Fibroblast of skin of back (primary cell): Measurements from ENCODE around the gene ETV4.
"Not testable (repeated sequence)": the region's sequence is repeated elsewhere in the genome, so short reads cannot be mapped to it uniquely, and the experiment has no call there.

Experiments
- DNase-seq: peaks from one replicate; pipeline ENCODE4 v3.0.0-alpha.2; 2013

Gene ETV4

DNA sequence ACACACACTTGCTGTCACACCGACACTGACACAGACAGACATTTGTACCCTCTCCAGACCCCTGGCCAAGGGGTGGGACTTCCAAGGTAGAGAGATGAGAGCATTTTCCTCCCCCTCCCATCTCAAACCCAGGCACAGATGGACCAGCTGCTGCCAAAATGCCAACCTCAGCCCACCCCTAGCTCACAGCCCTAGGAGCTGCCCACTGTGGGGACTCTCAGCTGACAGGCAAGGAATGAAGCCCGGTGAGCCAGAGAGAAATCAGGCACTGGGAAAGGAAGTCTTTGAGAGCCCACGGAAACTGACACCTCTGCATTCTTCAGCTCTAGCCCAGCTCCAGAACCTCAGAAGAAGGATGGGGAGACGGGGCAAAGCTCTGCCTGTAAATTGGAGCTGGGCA lies 2.8 kb downstream of the ETV4 start:
- DNase-seq: no peak

DNA sequence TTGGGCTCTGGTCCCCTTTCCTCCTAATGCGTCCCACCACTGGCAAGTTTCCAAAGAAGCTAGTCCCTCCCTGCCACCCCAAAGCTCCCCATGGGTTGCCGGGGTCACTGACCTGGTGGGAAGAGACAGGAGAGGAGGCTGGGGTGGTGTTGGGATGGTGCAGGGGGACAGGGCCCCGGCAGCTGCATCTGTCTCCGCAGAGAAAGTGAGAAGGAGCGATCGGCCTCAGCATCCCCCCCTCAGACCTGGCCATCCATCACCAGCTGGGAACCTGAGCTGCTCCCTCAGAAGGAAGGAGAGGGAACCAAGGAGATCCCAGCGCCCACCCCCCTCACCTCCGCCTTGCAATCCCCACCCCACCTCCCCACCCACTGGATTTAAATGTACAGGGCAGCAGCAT lies 3.3 kb downstream of the ETV4 start:
- DNase-seq: no peak

DNA sequence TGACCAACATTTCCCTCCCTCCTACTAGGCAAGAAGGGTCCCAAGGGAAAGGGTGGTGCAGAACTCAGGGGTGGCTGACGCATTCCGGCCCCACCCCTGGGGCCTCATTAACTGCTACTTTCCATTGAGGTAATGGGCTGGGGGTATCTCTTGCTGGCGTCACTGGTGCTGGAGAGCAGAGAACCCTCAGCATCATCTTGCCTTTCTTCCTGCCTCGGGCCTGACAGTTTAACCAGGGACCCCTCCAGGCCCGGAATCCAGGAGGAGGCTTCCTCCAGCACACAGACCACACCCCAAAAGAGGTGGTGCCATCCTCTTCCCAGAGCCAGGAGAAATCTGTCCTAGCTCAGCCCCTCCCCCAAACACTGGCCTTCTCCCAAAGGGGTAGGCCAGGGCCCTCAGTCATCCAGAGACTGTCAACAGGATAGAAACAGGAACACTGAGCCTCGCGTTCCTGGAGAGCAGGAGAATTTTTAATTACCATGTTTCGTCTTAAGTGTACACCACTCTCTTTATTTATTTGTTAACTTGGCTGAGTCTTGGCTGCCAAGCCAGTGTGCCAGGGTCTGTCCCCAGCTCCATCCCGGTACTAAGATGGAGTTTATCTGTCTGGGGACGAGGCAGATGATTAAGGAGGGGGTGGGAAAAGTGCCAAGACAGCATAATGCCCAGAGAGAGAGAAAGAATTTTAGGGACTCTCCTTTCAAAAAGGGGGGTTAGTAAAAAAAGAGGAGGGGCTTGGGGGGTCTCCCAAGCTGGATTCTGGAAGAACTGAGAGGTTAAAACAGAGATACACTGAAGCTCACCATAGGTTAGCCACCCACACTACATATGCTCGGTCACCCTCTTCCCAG lies 5.1 kb downstream of the ETV4 start:
- DNase-seq: peak; percentile 50

DNA sequence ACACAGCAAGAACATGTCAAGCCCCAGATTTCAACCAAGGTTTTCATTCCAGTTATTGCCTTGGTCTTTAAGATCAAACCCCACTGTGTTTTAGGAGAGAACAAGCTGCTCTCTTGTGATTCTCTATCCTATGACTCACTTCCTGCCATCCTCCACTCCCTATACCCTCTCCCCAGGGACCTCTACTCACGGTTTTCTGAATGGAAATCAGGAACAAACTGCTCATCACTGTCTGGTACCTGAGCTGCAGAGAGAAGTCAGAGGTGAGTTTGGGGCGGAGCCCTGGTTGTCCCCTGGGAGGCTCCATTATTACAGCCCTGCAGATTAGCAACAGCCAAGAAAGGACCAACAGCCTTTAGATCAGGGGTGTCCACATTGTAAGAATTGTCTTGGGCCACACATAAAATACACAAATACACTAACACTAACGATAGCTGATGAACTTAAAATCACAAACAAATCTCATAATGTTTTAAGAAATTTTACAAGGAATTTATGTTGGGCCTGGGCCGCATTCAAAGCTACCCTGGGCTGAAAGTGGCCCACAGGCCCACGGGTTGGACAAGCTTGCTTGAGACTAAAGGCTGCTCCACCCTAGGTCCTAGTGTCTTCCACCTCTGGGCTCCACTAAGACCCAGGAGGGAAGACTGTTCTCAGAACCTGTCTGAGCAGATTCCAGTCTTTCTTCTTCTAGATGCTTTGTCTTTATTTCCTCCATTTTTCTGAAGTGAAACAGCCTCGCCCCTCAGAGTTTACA lies 9.7 kb downstream of the ETV4 start:
- DNase-seq: peak; percentile 93

DNA sequence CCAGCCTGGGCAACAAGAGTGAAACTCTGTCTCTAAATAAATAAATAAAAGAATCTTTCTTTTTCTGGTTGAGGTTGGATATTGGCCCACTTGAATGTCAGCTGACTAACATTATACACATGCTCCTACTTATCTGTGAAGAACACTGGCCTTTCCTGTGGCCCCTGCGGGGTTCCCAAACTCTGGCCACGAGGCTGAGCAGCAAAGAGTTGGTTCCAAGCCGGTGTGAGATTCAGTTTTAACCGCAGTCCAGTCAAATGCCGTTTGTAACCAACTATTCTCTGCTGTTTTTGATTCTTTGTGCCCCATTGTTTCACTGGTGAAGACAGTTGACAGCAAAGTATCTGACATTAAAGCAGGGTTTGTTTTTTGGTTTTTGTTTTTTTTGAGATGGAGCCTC lies 11.2 kb downstream of the ETV4 start:
- DNase-seq: no peak

DNA sequence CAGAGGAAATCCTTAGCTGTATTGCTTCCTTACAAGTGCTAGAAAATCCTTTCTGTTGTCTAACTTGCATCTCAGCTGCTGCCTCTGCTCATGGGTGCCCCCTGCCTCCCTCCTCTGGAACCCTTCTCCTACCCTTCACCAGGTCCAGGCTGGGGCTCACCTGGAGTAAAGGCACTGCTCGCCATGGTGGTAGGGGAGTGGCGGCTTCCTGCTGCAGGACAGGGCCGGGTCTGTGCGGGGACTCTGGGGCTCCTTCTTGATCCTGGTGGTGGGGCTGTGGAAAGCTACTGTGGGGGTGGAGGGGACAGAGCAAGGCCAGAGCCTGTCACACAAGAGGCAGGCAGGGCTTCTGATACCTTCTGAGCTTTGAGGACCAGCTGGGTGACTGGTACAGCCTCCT lies 12.4 kb downstream of the ETV4 start:
- no peak for DNase-seq

DNA sequence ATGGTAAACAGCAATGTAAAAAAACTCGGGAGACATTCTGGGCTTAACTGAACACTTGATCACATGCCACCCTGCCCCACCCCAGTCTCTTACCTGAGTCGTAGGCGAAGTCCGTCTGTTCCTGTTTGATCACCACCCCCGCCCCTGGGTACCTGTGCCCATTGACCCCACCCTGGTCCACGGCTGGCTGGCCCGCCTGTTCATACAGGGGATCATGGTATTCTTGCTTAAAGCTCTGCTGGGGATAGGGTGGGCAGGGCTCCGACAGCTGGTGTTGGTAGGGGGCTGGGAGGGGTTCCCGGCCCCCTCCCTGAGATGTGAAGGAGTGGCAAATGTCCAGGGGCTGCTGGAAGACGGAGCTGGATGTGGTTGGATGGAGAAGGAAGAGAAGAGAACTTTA lies 13.6 kb downstream of the ETV4 start:
- no peak for DNase-seq

DNA sequence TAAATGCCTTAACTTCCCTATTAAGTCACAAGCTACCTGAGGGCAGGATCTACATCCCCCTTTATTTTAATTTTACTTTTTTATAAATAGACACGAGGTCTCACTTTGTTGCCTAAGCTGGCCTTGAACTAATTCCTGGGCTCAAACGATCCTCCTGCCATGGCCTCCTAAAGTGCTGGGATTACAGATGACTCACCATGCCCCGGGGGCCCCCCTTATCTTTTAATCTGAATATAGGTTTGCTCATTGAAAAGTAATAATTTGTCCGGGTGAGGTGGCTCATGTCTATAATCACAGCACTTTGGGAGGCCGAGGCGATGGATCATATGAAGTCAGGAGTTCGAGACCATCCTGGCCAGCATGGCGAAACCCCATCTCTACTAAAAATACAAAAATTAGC lies 14.2 kb downstream of the ETV4 start:
- no peak for DNase-seq

DNA sequence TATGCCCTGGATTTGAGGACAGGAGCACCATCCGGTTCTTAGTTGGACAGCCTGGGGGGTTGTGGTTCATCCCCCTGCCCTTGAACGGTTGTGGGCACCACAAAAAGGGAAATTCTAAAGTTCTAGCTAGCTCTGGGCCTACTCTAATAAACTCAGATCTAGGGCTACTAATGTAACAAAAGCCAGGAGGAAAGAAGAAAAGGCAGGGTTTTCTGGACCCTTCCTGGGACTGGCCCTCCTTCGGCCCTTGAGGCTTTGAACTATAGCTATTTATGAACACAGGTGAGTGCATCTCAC lies 15.1 kb downstream of the ETV4 start:
- no peak for DNase-seq

DNA sequence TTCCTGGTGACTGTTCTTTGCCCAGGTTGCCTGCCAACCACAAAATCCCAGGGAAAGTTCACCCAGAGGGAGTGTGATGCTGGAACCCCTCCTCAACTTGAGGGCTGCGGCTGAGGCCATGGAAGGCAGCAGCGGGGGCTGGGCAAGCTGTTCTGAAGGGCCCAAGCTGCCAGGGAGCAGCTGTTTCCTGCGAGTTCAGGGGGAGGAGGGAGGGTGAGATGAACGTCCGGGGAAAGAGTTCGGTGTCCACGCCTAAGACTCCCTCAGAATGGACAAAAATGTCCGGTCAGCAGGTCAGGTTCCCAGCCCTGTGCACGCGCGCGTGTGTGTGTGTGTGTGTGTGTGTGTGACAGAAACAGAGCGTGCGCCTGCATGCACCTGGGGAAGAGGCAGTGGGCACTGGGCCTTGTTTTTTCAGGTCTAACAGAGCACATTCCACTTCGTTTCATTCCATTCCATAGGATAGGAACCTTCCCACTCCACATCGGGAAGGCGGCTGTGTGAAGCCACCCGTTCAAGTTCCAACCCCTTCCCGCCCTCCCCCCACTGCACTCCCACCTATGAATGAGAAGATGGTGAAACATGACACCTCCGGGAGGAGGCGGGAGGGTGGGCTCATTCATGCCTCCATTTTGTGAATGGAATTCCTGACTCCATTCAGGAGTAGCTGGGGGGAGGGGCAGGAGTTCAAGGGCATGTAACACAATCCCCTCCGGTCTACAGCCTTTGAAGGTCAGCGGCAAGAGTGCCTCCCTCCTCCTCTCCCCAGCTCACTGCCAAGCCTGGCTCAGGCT lies 15.7 kb downstream of the ETV4 start:
- peak; percentile 89 for DNase-seq

DNA sequence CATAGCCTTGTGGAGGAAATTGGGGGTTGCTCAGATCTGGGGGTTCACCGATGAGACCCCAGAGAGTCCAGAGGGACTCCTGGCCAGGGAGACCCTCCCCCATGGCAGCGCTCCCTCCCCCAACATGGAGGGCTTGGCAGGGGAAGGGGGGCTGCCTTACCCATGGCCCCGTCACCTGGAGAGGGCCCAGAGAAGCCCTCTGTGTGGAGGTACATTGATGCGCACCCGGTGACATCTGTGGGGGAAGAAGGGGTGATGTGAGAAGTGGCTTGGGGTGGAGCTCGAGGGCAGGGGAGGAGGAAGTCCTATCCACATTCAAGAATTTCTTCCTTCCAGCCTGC lies 16.2 kb downstream of the ETV4 start:
- no peak for DNase-seq

DNA sequence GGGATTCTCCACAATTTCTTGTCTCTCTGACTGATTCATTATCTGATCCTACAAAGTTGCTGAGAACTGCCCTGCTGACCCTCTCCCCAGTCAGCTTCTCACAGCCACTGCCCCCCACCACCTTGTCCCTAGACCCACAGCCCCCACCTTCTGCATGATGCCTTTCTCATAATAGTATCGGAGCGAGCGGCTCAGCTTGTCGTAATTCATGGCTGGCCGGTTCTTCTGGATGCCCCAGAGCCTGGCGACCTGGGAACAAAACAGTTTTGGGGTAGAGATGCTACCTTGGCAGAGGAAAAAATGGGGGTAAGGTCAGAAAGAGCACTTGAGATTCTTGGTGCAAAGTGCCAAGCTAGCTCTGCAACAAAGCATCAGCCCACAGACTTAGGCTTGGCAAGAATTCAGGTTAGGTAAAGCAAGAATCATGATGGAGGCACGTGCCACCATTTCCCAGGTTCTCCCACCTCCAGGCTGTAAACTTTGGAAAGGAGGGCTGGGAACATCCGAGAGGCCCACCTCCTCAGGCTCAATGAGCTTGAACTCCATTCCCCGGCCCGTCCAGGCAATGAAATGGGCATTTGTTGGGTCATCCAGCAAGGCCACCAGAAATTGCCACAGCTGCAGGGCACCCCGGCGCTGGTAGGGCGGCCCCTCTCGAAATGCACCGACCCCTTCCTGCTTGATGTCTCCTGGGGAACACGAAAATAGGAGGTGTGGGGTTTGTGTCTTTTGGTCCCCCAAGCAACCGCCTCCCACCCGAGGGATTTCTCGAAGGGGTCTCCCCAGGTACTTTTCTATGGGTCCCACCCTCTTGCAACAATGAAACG lies 16.9 kb downstream of the ETV4 start:
- DNase-seq: no peak

DNA sequence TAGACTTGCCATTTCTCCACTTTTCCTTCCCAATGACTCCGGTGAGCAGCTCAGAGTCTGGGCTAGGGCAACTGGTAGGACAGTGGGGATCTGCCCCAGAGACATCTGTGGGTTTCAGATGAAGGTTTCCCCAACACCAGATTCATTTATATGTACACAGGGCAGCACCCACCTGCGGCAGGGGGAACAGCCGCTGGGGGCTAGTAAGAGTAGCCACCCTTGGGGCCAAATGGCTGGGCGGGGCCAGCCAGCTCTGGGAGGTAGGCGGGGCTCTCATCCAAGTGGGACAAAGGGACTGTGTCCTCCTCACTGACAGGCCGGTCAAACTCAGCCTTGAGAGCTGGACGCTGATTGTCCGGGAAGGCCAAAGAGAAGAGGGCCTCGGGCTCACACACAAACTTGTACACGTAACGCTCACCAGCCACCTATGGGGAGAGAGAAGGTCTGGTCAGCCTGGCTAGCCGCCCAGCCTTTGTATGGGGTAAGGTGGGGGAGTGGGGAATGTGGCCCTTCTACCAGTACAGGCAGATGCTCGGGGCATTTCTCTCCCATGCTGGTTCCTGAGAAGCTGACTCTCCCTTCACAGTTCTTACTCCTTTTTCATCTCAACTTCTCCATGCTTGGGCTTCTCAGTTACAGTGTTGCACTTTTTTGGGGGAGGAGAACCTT lies 17.7 kb downstream of the ETV4 start:
- DNase-seq: no peak

DNA sequence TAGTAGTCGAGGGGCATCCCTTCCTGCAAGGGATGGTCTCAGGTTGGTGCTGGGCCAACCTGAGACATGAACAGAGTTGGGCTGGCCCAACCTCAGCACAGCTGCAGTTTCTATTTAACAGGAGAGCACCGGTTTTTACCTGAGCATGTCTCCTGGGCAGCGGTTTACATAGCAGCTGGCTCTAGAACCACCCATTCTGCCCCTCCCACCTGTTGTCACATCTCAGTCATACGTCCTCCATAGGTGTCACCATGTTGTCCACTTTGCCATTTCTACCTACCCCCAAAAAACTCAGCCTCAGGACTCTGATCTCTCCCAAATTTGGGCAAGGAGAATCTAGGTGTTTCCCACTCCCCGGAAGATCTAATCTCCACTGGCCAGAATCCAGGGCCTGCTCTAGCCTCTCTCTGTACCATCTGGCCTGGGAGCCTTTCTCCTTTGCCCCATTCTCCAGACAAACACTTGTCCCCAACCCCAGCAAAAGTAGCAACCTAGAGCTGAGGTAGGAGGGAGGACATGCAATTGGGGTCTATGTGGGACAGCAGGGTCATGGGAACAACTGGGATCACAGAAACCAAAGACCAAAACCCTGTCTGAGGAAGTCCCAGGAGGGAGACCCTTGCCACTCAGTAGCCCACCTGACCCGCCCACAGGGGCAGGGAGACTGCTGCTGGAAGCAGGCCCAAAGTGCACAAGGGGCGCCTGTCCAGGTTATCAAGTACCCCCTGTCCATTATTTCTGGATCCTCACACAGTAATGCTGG lies 19.1 kb downstream of the ETV4 start:
- DNase-seq: no peak

DNA sequence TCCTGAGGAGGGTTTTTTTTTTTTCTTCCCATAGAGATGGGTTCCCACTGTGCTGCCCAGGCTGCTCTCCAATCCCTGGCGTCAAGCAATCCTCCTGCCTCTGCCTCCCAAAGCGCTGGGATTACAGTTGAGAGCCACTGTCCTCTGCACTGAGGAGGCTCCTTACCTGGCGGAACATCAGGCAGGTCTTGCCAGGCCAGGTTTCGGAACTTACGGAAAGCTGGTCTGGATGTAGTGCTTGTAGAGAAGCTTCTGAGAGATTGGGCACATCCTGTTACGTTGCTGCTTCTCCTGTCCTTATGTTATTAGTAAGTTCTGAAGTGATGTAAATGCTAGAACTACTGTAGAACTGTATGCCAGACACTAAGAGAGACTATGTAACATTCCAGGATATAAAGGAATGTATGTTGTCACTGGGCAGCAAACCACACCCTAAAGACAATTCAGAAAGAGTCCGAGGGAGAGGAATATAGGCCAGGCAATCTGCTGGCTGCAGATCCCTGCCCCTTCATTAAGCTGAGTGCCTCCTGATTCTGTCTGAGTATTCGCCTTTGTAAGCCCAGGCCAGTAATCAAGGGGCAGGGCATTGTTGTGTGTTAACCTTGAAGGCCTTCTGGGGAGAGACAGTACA lies 21.1 kb downstream of the ETV4 start:
- peak; percentile 84 for DNase-seq

DNA sequence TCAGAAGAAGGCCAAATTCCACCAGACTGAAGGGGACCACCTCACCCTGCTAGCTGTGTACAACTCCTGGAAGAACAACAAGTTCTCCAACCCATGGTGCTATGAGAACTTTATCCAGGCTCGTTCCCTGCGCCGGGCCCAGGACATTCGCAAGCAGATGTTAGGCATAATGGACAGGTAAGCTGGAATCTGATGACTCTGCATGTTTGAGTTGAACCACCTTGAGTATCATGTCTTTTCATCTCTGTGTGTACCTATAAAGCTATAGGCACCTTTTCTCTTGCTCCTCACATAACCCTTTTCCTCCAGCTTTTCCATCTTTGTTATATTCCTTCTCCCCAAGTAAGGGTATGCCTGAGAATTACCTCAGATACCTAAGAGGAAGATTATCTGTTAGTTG lies 24.8 kb downstream of the ETV4 start:
- DNase-seq: no peak

DNA sequence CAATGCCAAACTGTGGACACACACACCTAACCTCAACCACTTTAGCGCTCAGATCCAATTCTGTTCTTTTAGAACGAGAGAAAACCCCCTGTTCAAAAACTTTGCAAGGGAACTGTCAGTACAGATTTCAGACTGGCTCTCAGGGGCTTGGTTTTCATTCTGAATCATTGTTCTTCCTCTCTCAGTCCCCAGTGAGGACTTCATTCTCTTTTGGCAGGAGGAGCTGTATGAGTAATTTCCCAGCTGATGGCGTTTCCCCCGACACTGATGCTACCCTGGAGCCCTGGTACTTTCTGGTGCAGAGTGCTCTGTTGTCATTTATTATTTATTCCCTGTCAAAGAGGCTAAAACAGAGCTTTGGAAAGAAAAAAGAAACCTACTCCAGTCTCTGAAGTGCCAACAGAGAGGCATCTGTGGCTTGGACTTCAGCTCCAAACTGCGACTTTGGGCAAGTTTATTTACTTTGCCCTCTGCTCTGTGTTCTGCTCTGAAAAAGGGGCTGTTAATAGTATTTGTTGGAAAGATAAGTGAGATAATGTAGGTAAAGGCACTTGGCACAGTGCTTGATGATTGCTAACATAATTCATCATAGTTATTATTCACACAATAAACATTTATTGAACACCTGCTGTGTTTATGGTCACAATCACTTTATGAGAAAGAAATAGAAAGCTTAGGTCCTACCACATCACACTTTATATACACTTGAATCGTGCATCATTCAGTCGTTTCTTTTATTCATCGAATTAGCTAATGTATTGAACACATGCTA lies 28.3 kb downstream of the ETV4 start:
- peak; percentile 73 for DNase-seq

DNA sequence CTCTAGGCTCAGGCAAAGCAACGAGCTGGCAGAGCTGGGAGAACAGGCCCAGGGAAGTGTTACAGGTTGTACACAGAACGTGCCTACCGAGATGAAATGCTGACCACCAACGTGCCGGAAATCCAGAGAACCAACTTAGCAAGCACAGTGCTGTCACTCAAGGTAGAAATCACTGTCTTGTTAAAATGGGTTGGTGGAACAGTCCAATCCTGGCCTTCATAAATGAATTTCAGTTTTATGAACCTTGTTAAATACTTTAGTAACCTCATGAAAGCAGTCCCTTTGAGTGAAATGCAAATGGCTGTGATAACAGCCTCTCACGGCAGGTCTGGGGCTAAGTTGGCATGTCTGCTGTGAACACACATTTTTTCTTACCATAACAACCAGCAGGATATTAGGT lies 29.0 kb downstream of the ETV4 start:
- DNase-seq: peak; percentile 27

DNA sequence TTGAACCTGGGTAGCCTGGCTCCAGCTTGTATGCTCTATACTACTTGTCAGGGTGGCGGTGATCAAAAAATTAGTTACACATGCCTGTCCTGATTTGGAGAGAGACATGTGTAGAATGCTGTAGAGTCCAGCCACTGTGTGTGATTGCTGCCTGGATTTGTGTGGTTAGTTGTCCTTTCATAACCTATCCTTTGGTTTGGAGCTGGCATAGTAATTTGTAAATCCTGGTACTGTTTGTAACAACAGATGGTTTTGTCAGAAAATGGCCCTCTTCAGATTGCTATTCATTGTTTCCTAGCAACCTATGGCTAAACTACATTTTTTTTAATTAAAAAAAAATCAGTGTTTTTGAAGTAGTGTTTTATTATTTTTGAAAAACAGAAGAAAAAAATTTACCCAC lies 30.5 kb downstream of the ETV4 start:
- no peak for DNase-seq

DNA sequence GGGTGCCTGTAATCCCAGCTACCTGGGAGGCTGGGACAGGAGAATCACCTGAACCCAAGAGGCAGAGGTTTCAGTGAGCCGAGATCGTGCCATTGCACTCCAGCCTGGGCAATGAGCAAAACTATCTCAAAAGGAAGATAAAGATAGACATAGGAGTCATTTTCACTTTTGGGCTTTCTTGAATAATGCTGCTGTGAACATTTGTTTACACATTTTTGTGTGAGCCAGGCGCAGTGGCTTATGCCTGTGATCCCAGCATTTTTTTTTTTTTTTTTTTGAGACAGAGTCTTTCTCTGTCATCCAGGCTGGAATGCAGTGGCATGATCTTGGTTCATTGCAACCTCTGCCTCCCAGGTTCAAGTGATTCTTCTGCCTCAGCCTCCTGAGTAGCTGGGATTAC lies 34.9 kb downstream of the ETV4 start:
- not testable (repeated sequence) for DNase-seq
